Fibroblast of mammary gland (primary cell): ENCODE measurements around the gene DQX1.
A peak's percentile ranks its signal among the peaks of the same experiment; 100 is the strongest.

Source experiments
- DNase-seq: peaks from one replicate; pipeline ENCODE4 v3.0.0-alpha.2; 2010; ENCODE audit warnings: low read depth
- H3K4me3 ChIP-seq: 2 replicates; pipeline ENCODE4 v1.5.1; 2011; ENCODE audit warnings: low read depth, mild to moderate bottlenecking, low read length, moderate library complexity; ENCODE audit not compliant: control insufficient read depth
- CTCF ChIP-seq: conservative IDR thresholded peaks from 2 replicates; pipeline ENCODE4 v1.5.1; 2011; ENCODE audit warnings: low read depth, low read length, inconsistent platforms; ENCODE audit not compliant: control insufficient read depth, insufficient read depth

Gene DQX1

GRCh38 chr2:74482801-74483674 lies 43.0 kb downstream of the DQX1 start, which contains the start of the genes CCDC142 and TTC31:
Gene CCDC142 (minus strand): TSS chr2:74482998. CDS start chr2:74482837, 161 bp downstream.
Gene TTC31 (plus strand): TSS chr2:74483081. CDS start chr2:74483096, 15 bp downstream.
- peak; percentile 93 for DNase-seq
- H3K4me3 ChIP-seq, result peak within 1 kb of the TSS; percentile 100
- TF ChIP-seq CTCF, result peak; percentile 88

- no peak for DNase-seq
- H3K4me3 ChIP-seq, result peak overlapping the region; percentile 100
Measured at GRCh38 chr2:74481961-74482800, 43.9 kb downstream of the DQX1 start.

GRCh38 chr2:74481431-74481830 lies 44.6 kb downstream of the DQX1 start:
- DNase-seq, result no peak
- TF ChIP-seq CTCF, result no peak
- H3K4me3 ChIP-seq, result peak overlapping the region; percentile 100

More at GRCh38 chr2:74481961-74482800, 43.9 kb downstream of the DQX1 start:
- TF ChIP-seq CTCF, result no peak

- DNase-seq, result no peak
- peak; percentile 33 for TF ChIP-seq CTCF
- no peak overlapping the region for H3K4me3 ChIP-seq
Measured at GRCh38 chr2:74474899-74475298, 51.1 kb downstream of the DQX1 start.

- DNase-seq, result no peak
- no peak for TF ChIP-seq CTCF
- no peak overlapping the region for H3K4me3 ChIP-seq
Measured at GRCh38 chr2:74474481-74474880, 51.5 kb downstream of the DQX1 start.

- no peak for TF ChIP-seq CTCF
- no peak for DNase-seq
- peak overlapping the region; percentile 71 for H3K4me3 ChIP-seq
Measured at GRCh38 chr2:74472945-74473258, 53.1 kb downstream of the DQX1 start.
